T-cell (primary cell): Measurements from ENCODE around the gene CACNA1S. TPM values are rescaled to one million over a fixed set of nuclear protein-coding genes. Genes with fewer than 3 reads are reported as not detected.

ENCODE experiments used
- ATAC-seq, 4 experiments: fragments of 200-7000 bp in 3 of 4; fragments of 150-1000 bp in 1 of 4; cut with Tn5 transposase; replicated peaks in 1 of 4; 1 replicate in 3 of 4; 2 replicates in 1 of 4; pipeline ENCODE4 v1.10.0; 2021; ENCODE audit warnings: moderate library complexity in 3 of 4, mild to moderate bottlenecking in 2 of 4, moderate number of reproducible peaks in 1 of 4
- CTCF ChIA-PET, 2 donors: fragments of 300-600 bp; sonication (Branson Sonifier 250); formaldehyde crosslinking; loops; one replicate each; lab custom pipeline; 2022; ENCODE audit warnings: antibody characterized with exemption in 2 of 2; lab: Charles Lee
- POLR2A ChIA-PET, 2 donors: fragments of 300-600 bp; sonication (Branson Sonifier 250); formaldehyde crosslinking; loops; one replicate each; lab custom pipeline; 2022; ENCODE audit warnings: antibody characterized with exemption in 2 of 2; lab: Charles Lee
- DNase-seq, 35 experiments: peaks; one replicate each; pipeline versions ENCODE4 v3.0.0 to v3.0.0-alpha.2; 2013 to 2023
- H3K27ac ChIP-seq: one replicate; pipeline ENCODE4 v1.5.1; 2013; ENCODE audit warnings: low read length
- H3K27me3 ChIP-seq, 2 experiments: replicated peaks in 1 of 2; 1 replicate in 1 of 2; 2 replicates in 1 of 2; pipeline versions ENCODE4 v1.6.1 to v1.7.0; 2013; ENCODE audit warnings: low read length in 1 of 2, mixed read lengths in 1 of 2; ENCODE audit not compliant: control insufficient read depth in 2 of 2, insufficient read depth in 2 of 2; ENCODE audit errors: extremely low read depth in 1 of 2
- H3K36me3 ChIP-seq, 2 donors: 1 replicate in 1 of 2; 2 replicates in 1 of 2; pipeline versions ENCODE4 v1.6.1 to v1.7.0; 2013; ENCODE audit warnings: low read length in 1 of 2; ENCODE audit not compliant: control insufficient read depth in 2 of 2, insufficient read depth in 1 of 2; ENCODE audit errors: extremely low read depth in 1 of 2
- H3K4me1 ChIP-seq, 2 experiments: 1 replicate in 1 of 2; 2 replicates in 1 of 2; pipeline versions ENCODE4 v1.6.1 to v1.7.0; 2013; ENCODE audit warnings: low read length in 2 of 2, mixed read lengths in 1 of 2; ENCODE audit not compliant: insufficient read depth in 2 of 2, control insufficient read depth in 1 of 2; ENCODE audit errors: extremely low read depth in 1 of 2
- H3K4me3 ChIP-seq, 2 donors: 1 replicate in 1 of 2; 2 replicates in 1 of 2; pipeline versions ENCODE4 v1.5.1 to v1.7.0; 2013; ENCODE audit warnings: mild to moderate bottlenecking in 2 of 2, low read length in 1 of 2, moderate library complexity in 1 of 2; ENCODE audit not compliant: control insufficient read depth in 1 of 2; ENCODE audit errors: extremely low read depth in 1 of 2
- H3K9me3 ChIP-seq: 2 replicates; pipeline ENCODE4 v1.7.0; 2013
- H3K27ac Mint-ChIP-seq, 2 donors: one replicate each; pipeline ENCODE4 v1.8.0; 2020 to 2021; ENCODE audit warnings: mild to moderate bottlenecking in 2 of 2, mixed read lengths in 2 of 2
- H3K27me3 Mint-ChIP-seq, 2 donors: one replicate each; pipeline ENCODE4 v1.8.0; 2021 to 2022; ENCODE audit warnings: mixed read lengths in 2 of 2
- H3K36me3 Mint-ChIP-seq: one replicate; pipeline ENCODE4 v1.8.0; 2021; ENCODE audit warnings: mixed read lengths
- H3K4me1 Mint-ChIP-seq, 3 donors: one replicate each; pipeline ENCODE4 v1.8.0; 2020 to 2022; ENCODE audit warnings: mixed read lengths in 3 of 3, mild to moderate bottlenecking in 1 of 3
- H3K4me3 Mint-ChIP-seq, 3 donors: one replicate each; pipeline ENCODE4 v1.8.0; 2020 to 2022; ENCODE audit warnings: mild to moderate bottlenecking in 3 of 3, mixed read lengths in 3 of 3, moderate library complexity in 3 of 3
- H3K9me3 Mint-ChIP-seq, 3 donors: one replicate each; pipeline ENCODE4 v1.8.0; 2020 to 2022; ENCODE audit warnings: mixed read lengths in 3 of 3
- WGBS: methylation state at CpG from one replicate; pipeline ENCODE4 v1.1.5; 2013; ENCODE audit warnings: missing lambda C conversion rate; ENCODE audit not compliant: insufficient coverage; 5-methylcytosine and 5-hydroxymethylcytosine counted together
- total RNA-seq, 35 experiments: library from RNA in 6 of 35; stranded (reverse) in 6 of 35; fragments of 120-200 nt in 1 of 35; gene quantifications; one replicate each; pipeline versions ENCODE4 v1.2.1 to v1.2.4 and lab custom pipeline; 2013 to 2026

CACNA1S gene
- total RNA-seq, 5 donors from 2014 or later (not counting 1 experiment from before 2014, with no cell fraction given): not detected

- peaks cover 2% of the 10 kb centered on the region for H3K36me3 Mint-ChIP-seq
- Histone ChIP-seq H3K27ac (peak overlapping the region; percentile 88), H3K4me3 (peak overlapping the region; percentile 80 to 94), H3K4me1 (peaks cover 54 to 86% of the 10 kb centered on the region in 2 experiments), H3K27me3 (no peaks in the 10 kb centered on the region), H3K9me3 (no peaks in the 10 kb centered on the region), H3K36me3 (peaks cover 0 to 3% of the 10 kb centered on the region in 2 donors)
- no peak for ATAC-seq
- ChIA-PET POLR2A (interaction anchor here in 1 of 2 donors (0.6 kb wide), 2 partner anchors 92 to 138 kb away, joined by 3 to 6 read pairs; no protein-coding TSS in a partner anchor), CTCF (interaction anchor here (0.6 to 3.4 kb wide), 12 partner anchors 8 to 564 kb away, joined by 3 to 16 read pairs (median 4); no protein-coding TSS in a partner anchor)
- peak overlapping the region; percentile 99 to 100 for H3K27ac Mint-ChIP-seq
- H3K4me1 Mint-ChIP-seq: peaks cover 76 to 86% (median 85%) of the 10 kb centered on the region in 3 donors
- H3K27me3 Mint-ChIP-seq: no peaks in the 10 kb centered on the region
- 24% methylated on average over 4 of the region's 7 CpGs for WGBS
- H3K9me3 Mint-ChIP-seq: no peaks in the 10 kb centered on the region
- DNase-seq: peak in 2 of 35 experiments; percentile 16 to 24
- H3K4me3 Mint-ChIP-seq: peak overlapping the region; percentile 89 to 99 (median 98)
These were observed 90.4 kb downstream of the CACNA1S start for GRCh38 chr1:201021630-201022492.

DNA sequence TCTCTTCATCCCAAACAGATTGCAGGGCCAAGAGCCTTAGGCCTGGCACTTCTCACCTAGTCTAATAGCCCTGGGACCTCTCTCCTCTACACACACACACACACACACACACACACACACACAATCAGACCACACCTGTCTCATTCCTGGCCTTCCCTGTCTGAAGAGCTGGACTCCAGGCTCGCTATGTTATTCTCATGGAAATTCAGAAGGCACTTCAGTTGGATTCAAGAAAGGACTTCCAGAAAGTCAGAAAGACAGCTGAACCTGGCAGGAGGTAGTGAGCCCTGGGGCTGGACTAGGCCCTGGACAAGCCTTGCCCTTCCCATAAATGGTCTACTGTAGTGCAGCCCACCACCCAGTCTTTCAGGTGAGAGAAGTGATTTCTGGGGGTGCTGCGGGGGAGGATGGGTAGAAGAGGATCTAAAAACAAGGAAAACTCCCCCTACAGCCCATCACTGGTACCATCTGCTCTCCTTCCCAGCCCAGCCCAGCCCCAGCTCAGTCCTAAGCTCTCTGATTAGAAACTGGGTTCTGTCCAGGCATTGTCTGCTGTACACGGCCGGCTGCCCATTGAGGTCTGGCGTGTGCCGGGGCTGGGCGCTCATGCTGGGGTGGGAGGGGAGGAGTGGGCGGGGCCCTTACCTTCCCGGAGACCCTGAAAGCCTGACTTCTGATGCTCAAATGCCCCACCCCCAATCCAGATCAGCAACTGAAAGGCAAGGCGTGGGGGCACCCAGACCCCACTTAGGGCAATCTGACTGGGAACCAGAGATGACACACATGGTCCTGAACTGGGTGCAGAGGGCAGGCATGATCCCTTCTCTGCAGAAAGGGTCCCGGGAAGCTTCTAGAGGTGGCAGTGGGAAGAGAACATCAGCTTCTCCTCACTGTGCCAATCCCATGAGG lies 91.3 kb downstream of the CACNA1S start:
- Histone ChIP-seq H3K27me3 (no peaks in the 10 kb centered on the region), H3K27ac (peak overlapping the region; percentile 88), H3K9me3 (no peaks in the 10 kb centered on the region), H3K36me3 (peaks cover 0 to 3% of the 10 kb centered on the region in 2 donors), H3K4me1 (peaks cover 51 to 86% of the 10 kb centered on the region in 2 experiments), H3K4me3 (peak overlapping the region; percentile 80 to 94)
- ChIA-PET CTCF (interaction anchor here (0.6 to 3.4 kb wide), 19 partner anchors 9 to 564 kb away, joined by 3 to 16 read pairs (median 4); no protein-coding TSS in a partner anchor), POLR2A (interaction anchor here (0.5 to 0.7 kb wide), 4 partner anchors 14 to 1841 kb away, joined by 3 to 5 read pairs (median 4); no protein-coding TSS in a partner anchor)
- Mint-ChIP-seq H3K27me3 (no peaks in the 10 kb centered on the region), H3K36me3 (peaks cover 2% of the 10 kb centered on the region), H3K9me3 (no peaks in the 10 kb centered on the region), H3K4me3 (peak overlapping the region; percentile 89 to 99 (median 98)), H3K27ac (peak overlapping the region; percentile 99 to 100), H3K4me1 (peaks cover 75 to 86% (median 85%) of the 10 kb centered on the region in 3 donors)
- DNase-seq: peak in 17 of 35 experiments; percentile 12 to 64 (median 27)
- 80% methylated on average over 2 of the region's 11 CpGs for WGBS
- no peak for ATAC-seq

DNA sequence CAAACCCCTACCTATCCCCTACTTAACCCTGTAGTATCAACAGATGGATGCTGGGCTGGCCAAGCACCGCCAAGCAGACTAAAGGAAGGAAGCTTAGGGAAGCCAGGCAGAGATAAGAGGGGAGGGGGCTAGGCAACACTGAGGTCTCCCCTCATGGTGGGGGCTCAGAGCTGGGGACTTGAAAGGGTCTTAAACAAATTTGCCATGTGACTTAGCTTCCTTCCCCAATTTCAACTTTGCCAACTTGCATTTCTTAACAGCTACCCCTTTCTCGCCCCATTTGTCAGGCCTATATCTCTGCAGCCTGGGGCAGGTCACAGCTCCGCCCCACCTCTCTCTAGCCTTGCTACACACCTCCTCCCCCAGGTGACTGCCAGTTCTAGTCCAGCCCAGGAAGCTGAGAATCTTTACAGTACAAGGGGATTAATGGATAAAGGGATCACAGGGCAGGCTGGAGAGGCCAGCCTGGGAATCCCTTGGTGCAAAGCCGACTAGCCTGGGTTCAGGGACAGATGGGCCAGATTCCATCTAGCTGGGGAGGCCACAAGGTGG lies 92.1 kb downstream of the CACNA1S start:
- H3K36me3 ChIP-seq: peaks cover 0 to 3% of the 10 kb centered on the region in 2 donors
- H3K4me1 ChIP-seq: peaks cover 58 to 88% of the 10 kb centered on the region in 2 experiments
- DNase-seq (peak in 15 of 35 experiments; percentile 17 to 59 (median 25)), ATAC-seq (no peak)
- no peaks in the 10 kb centered on the region for H3K27me3 ChIP-seq
- Mint-ChIP-seq H3K27ac (peak overlapping the region; percentile 99 to 100), H3K9me3 (no peaks in the 10 kb centered on the region), H3K27me3 (no peaks in the 10 kb centered on the region), H3K4me3 (peak overlapping the region; percentile 89 to 99 (median 98)), H3K4me1 (peaks cover 77 to 85% (median 85%) of the 10 kb centered on the region in 3 donors), H3K36me3 (peaks cover 5% of the 10 kb centered on the region)
- H3K27ac ChIP-seq: peak overlapping the region; percentile 88
- H3K9me3 ChIP-seq: no peaks in the 10 kb centered on the region
- ChIA-PET POLR2A (interaction anchor here (0.5 to 0.6 kb wide), 5 partner anchors 15 to 715 kb away, joined by 3 to 6 read pairs (median 4); no protein-coding TSS in a partner anchor), CTCF (interaction anchor here (0.6 to 3.0 kb wide), 9 partner anchors 22 to 610 kb away, joined by 3 to 16 read pairs (median 6); partner anchors contain the start of gene ZNF281 (in 1 of the 2))
- peak overlapping the region; percentile 46 to 80 for H3K4me3 ChIP-seq
- 50% methylated on average over 1 of the region's 4 CpGs for WGBS

DNA sequence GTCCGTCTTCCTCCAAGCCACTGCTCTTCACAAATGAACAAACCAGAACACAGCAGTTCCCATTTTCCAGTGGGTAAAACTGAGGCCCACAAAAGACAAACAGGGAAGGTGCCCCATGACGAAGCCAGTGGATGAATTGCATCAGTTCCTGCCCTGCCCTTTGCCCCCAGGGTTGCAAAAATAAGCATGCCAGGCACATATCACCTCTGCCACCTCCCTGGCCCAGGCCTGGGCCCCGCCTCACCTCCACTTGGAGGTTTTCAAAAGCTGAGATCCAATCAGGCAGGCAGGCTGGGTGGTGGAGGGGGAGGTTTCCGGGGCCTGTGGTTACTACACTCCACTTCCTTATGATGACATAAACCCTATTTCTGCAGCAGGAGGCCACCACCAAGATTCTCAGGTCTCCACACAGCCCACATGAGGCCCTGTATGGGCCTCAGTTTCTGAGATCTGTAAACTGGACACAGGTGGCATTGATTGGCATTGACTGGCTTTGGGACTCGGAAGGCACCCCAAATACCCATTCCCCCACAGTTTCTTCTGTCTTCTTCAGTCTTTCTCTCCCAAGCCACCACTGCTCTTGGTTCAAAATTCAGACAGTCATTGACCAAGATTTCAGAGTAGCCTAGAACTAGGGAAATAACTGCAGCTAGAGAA lies 92.8 kb downstream of the CACNA1S start:
- Histone ChIP-seq H3K36me3 (peaks cover 0 to 3% of the 10 kb centered on the region in 2 donors), H3K9me3 (no peaks in the 10 kb centered on the region), H3K27ac (peak overlapping the region; percentile 88), H3K4me1 (peaks cover 63 to 90% of the 10 kb centered on the region in 2 experiments), H3K4me3 (peak overlapping the region; percentile 6 to 80), H3K27me3 (no peaks in the 10 kb centered on the region)
- Mint-ChIP-seq H3K27me3 (no peaks in the 10 kb centered on the region), H3K4me1 (peaks cover 84 to 88% (median 86%) of the 10 kb centered on the region in 3 donors), H3K4me3 (peak overlapping the region; percentile 70 to 99 (median 98)), H3K36me3 (peaks cover 5% of the 10 kb centered on the region), H3K27ac (peak overlapping the region; percentile 99 to 100), H3K9me3 (no peaks in the 10 kb centered on the region)
- ATAC-seq (peak; percentile 77 to 82 (median 78)), DNase-seq (peak; percentile 74 to 94 (median 90))
- 21% methylated on average over 2 of the region's 5 CpGs for WGBS
- POLR2A ChIA-PET: interaction anchor here (0.5 to 0.6 kb wide), 3 partner anchors 95 to 715 kb away, joined by 3 to 6 read pairs (median 5); no protein-coding TSS in a partner anchor
- CTCF ChIA-PET: interaction anchor here (0.8 to 3.0 kb wide), 8 partner anchors 23 to 610 kb away, joined by 3 to 16 read pairs (median 6); partner anchors contain the start of gene ZNF281 (in 1 of the 2)

GRCh38 chr1:201017828-201018163 lies 94.4 kb downstream of the CACNA1S start:
- ATAC-seq (no peak), DNase-seq (no peak)
- CTCF ChIA-PET: interaction anchor here in 1 of 2 donors (0.6 kb wide), 1 partner anchor 38 kb away, joined by 3 read pairs; no protein-coding TSS in a partner anchor
- peaks cover 67 to 98% of the 10 kb centered on the region in 2 experiments for H3K4me1 ChIP-seq
- peaks cover 94 to 97% (median 97%) of the 10 kb centered on the region in 3 donors for H3K4me1 Mint-ChIP-seq
- H3K27ac Mint-ChIP-seq: peak overlapping the region; percentile 99 to 100
- no peak overlapping the region for H3K4me3 ChIP-seq
- no peaks in the 10 kb centered on the region for H3K27me3 Mint-ChIP-seq
- no CpG with 5 or more reads among the region's 2 CpGs for WGBS
- peaks cover 5% of the 10 kb centered on the region for H3K36me3 Mint-ChIP-seq
- H3K4me3 Mint-ChIP-seq: peak overlapping the region in 1 of 3 donors; percentile 99
- H3K9me3 Mint-ChIP-seq: no peaks in the 10 kb centered on the region
- no peaks in the 10 kb centered on the region for H3K27me3 ChIP-seq
- POLR2A ChIA-PET: interaction anchor here in 1 of 2 donors (1.0 kb wide), 1 partner anchor 9 kb away, joined by 3 read pairs; no protein-coding TSS in a partner anchor
- peak overlapping the region; percentile 88 for H3K27ac ChIP-seq
- H3K9me3 ChIP-seq: no peaks in the 10 kb centered on the region
- H3K36me3 ChIP-seq: peaks cover 0 to 3% of the 10 kb centered on the region in 2 donors
